Cardiac fibroblast (primary cell): ENCODE data around the gene TPSD1.

ENCODE experiments used
- DNase-seq, 2 donors: peaks; one replicate each; pipeline versions ENCODE4 v3.0.0 to v3.0.0-alpha.2; 2010; ENCODE audit warnings: low read depth in 2 of 2
- H3K4me3 ChIP-seq, 2 donors: replicated peaks in 1 of 2; 1 replicate in 1 of 2; 2 replicates in 1 of 2; pipeline ENCODE4 v1.5.1; 2011; ENCODE audit warnings: low read depth in 2 of 2, low read length in 2 of 2, mild to moderate bottlenecking in 2 of 2, moderate library complexity in 1 of 2
- CTCF ChIP-seq: IDR thresholded peaks from one replicate; pipeline ENCODE4 v1.5.1; 2011; ENCODE audit warnings: low read depth, mild to moderate bottlenecking, low read length, inconsistent platforms

TPSD1 gene

GRCh38 chr16:1257561-1258224 is 1.8 kb downstream of the TPSD1 start:
- no peak for DNase-seq
- no peak for TF ChIP-seq CTCF
- H3K4me3 ChIP-seq: no peak overlapping the region

- DNase-seq: no peak
- TF ChIP-seq CTCF: no peak
- H3K4me3 ChIP-seq: no peak overlapping the region
Observed at GRCh38 chr16:1258225-1258600, 2.3 kb downstream of the TPSD1 start.

- no peak for DNase-seq
- no peak overlapping the region for H3K4me3 ChIP-seq
- no peak for TF ChIP-seq CTCF
Observed at GRCh38 chr16:1258906-1259759, 3.3 kb downstream of the TPSD1 start.

- no peak for TF ChIP-seq CTCF
- no peak overlapping the region for H3K4me3 ChIP-seq
- no peak for DNase-seq
Observed at GRCh38 chr16:1259760-1260068, 3.8 kb downstream of the TPSD1 start.

GRCh38 chr16:1260101-1260680 is 4.3 kb downstream of the TPSD1 start:
- H3K4me3 ChIP-seq: no peak overlapping the region
- no peak for DNase-seq
- no peak for TF ChIP-seq CTCF

GRCh38 chr16:1261131-1261892 is 5.4 kb downstream of the TPSD1 start:
- TF ChIP-seq CTCF: no peak
- DNase-seq: no peak
- H3K4me3 ChIP-seq: no peak overlapping the region
